Fibroblast of skin of right quadriceps (primary cell): ENCODE results near the gene NFIC.
"Not testable (repeated sequence)": the region's sequence is repeated elsewhere in the genome, so short reads cannot be mapped to it uniquely, and the experiment has no call there.

ENCODE experiments used
- DNase-seq: peaks from one replicate; pipeline ENCODE4 v3.0.0-alpha.2; 2013

The NFIC gene

GRCh38 chr19:3401004-3401768, 34.8 kb downstream of the NFIC start:
- no peak for DNase-seq

- DNase-seq, result no peak
These were observed 36.5 kb downstream of the NFIC start for GRCh38 chr19:3402631-3403443.

GRCh38 chr19:3403489-3404323, 37.3 kb downstream of the NFIC start:
- DNase-seq, result peak; percentile 96

- peak; percentile 83 for DNase-seq
These were observed 38.2 kb downstream of the NFIC start for GRCh38 chr19:3404324-3405260.

- DNase-seq, result no peak
These were observed 38.9 kb downstream of the NFIC start for GRCh38 chr19:3405261-3405653.

- DNase-seq, result no peak
These were observed 40.3 kb downstream of the NFIC start for GRCh38 chr19:3406571-3407111.

- peak; percentile 26 for DNase-seq
These were observed 41.5 kb downstream of the NFIC start for GRCh38 chr19:3407556-3408516.

GRCh38 chr19:3408996-3409345, 42.6 kb downstream of the NFIC start:
- DNase-seq, result no peak

- no peak for DNase-seq
These were observed 43.1 kb downstream of the NFIC start for GRCh38 chr19:3409346-3410064.

GRCh38 chr19:3411636-3412035, 45.3 kb downstream of the NFIC start:
- DNase-seq, result no peak

- DNase-seq, result no peak
These were observed 45.7 kb downstream of the NFIC start for GRCh38 chr19:3412066-3412465.

- DNase-seq, result no peak
These were observed 47.5 kb downstream of the NFIC start for GRCh38 chr19:3413796-3414327.

- no peak for DNase-seq
These were observed 49.3 kb downstream of the NFIC start for GRCh38 chr19:3415695-3416094.

- no peak for DNase-seq
These were observed 53.9 kb downstream of the NFIC start for GRCh38 chr19:3420244-3420755.

GRCh38 chr19:3420909-3421619, 54.7 kb downstream of the NFIC start:
- no peak for DNase-seq

- not testable (repeated sequence) for DNase-seq
These were observed 55.3 kb downstream of the NFIC start for GRCh38 chr19:3421656-3422055.

GRCh38 chr19:3423183-3423829, 56.9 kb downstream of the NFIC start:
- no peak for DNase-seq

GRCh38 chr19:3426433-3426832, 60.0 kb downstream of the NFIC start:
- no peak for DNase-seq
